ENCODE results near the gene PATJ.

DNA sequence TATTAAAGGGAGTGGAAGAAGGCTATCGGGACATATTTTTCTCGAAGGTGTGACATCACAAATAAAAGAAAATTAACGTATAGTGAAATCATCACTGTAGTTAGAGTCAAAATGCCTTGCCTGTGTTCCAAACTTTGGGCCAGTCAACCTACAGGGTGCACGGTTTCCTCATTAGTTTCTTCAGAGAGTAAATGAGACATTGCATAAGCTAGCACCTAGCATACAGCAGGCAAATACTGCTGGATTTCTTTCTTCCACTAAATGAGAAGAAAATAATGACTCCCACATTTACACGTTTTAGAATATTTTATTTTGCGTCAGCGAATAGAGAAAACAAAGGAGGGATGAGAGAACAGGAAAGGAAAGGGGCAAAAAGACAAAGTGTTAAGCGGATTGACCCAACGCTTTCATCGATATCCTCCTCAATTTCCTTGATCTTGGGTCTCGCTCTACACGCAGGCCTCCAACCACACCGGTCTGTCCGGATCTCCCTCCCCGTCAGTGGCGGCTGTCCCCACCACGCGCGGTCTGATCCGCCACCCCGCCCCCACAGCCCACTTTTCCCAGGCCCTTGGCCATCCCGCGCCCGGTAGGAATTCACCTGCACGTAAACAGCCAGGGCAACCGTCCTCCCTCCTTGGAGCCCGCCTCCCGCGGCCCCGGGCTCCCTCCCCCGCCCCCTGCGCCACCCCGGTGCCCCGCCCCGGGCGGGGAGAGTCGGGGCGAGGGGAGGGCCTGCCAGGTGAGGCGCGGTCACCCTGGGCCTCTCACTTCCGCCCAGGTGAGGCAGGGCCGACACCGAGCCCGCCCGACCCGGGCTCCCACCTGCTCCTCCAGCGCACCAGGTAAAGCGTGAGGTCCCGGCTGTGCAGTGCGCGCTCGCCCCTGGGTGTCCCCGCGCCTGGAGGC is at the start of gene PATJ:
- TF ChIP-seq EZH2 (IDR thresholded peaks at IDR 0.05; ENCODE audit: borderline replicate concordance), result no peak
- TF ChIP-seq CTCF (IDR thresholded peaks at IDR 0.05; ENCODE audit: poor library complexity), result no peak
- no peak for TF ChIP-seq EZH2phosphoT487 (IDR thresholded peaks at IDR 0.05; ENCODE audit: low read depth, severe bottlenecking, unreplicated experiment)

All from hepatocyte (in vitro differentiated cells).